ENCODE results near the gene DUT.

DNA sequence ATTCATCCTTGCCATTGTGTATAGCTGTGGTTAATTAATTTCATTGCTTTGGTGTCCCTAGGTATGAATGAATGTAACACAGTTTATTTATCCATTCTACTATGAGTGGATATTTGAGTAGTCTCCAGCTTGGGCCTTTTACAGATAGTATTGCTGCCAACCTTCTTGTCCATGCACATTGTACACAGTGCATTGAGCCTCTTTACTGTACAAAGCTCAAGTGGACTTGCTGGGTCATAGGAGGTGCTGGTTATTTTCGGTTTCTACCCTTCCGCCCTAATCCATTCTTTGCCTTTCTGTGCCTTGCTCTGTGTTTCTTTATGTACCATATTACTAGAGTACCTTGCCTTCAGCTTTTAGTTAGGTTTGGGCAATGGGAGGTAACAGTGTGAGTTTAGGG is 60.7 kb downstream of the DUT start:
- TF ChIP-seq POLR2AphosphoS5 (IDR thresholded peaks at IDR 0.05) (no peak), POLR2A (IDR thresholded peaks at IDR 0.05) (no peak)
- TF ChIP-seq, protein P1, sequence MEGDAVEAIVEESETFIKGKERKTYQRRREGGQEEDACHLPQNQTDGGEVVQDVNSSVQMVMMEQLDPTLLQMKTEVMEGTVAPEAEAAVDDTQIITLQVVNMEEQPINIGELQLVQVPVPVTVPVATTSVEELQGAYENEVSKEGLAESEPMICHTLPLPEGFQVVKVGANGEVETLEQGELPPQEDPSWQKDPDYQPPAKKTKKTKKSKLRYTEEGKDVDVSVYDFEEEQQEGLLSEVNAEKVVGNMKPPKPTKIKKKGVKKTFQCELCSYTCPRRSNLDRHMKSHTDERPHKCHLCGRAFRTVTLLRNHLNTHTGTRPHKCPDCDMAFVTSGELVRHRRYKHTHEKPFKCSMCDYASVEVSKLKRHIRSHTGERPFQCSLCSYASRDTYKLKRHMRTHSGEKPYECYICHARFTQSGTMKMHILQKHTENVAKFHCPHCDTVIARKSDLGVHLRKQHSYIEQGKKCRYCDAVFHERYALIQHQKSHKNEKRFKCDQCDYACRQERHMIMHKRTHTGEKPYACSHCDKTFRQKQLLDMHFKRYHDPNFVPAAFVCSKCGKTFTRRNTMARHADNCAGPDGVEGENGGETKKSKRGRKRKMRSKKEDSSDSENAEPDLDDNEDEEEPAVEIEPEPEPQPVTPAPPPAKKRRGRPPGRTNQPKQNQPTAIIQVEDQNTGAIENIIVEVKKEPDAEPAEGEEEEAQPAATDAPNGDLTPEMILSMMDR (IDR thresholded peaks at IDR 0.05): no peak
